MM.1S (cell line): ENCODE results near the gene TBX5.

Experiments used
- DNase-seq: peaks from one replicate; pipeline ENCODE4 v3.0.0-alpha.2; 2015
- H2AFZ ChIP-seq: fragments of 300-600 bp; sonication (generic); 2 replicates; pipeline ENCODE4 v1.6.0; 2016; ENCODE audit warnings: antibody characterized with exemption, low read length
- H3F3A ChIP-seq: fragments of 300-600 bp; sonication (generic); 2 replicates; pipeline ENCODE4 v1.6.1; 2016; ENCODE audit warnings: mild to moderate bottlenecking, antibody characterized with exemption, low read length, moderate library complexity, mixed read lengths; ENCODE audit not compliant: insufficient read depth
- H3K27ac ChIP-seq: fragments of 300-600 bp; sonication (generic); 2 replicates; pipeline ENCODE4 v1.5.1; 2016; ENCODE audit warnings: mild to moderate bottlenecking, low read length
- H3K27me3 ChIP-seq: fragments of 300-600 bp; sonication (generic); replicated peaks from 2 replicates; pipeline ENCODE4 v1.6.0; 2016; ENCODE audit warnings: low read length; ENCODE audit not compliant: insufficient read depth
- H3K36me3 ChIP-seq: fragments of 300-600 bp; sonication (generic); replicated peaks from 2 replicates; pipeline ENCODE4 v1.6.1; 2016; ENCODE audit warnings: mild to moderate bottlenecking, low read length, mixed read lengths; ENCODE audit not compliant: insufficient read depth
- H3K4me1 ChIP-seq: fragments of 300-600 bp; sonication (generic); 2 replicates; pipeline ENCODE4 v1.6.1; 2016; ENCODE audit warnings: low read length, mixed read lengths
- H3K4me2 ChIP-seq: fragments of 300-600 bp; sonication (generic); 2 replicates; pipeline ENCODE4 v1.6.0; 2016; ENCODE audit warnings: low read depth, low read length
- H3K4me3 ChIP-seq: fragments of 300-600 bp; sonication (generic); 2 replicates; pipeline ENCODE4 v1.5.1; 2016; ENCODE audit warnings: low read length, mixed read lengths
- H3K79me2 ChIP-seq: fragments of 300-600 bp; sonication (generic); 2 replicates; pipeline ENCODE4 v1.6.1; 2016; ENCODE audit warnings: mixed run types, low read length, mixed read lengths
- H3K9ac ChIP-seq: fragments of 300-600 bp; sonication (generic); 2 replicates; pipeline ENCODE4 v1.6.1; 2016; ENCODE audit warnings: low read length, mixed read lengths
- H3K9me2 ChIP-seq: fragments of 300-600 bp; sonication (generic); replicated peaks from 2 replicates; pipeline ENCODE4 v1.6.1; 2016; ENCODE audit warnings: mild to moderate bottlenecking, low read length, mixed read lengths; ENCODE audit not compliant: insufficient read depth
- H3K9me3 ChIP-seq: fragments of 300-600 bp; sonication (generic); replicated peaks from 2 replicates; pipeline ENCODE4 v1.6.1; 2016; ENCODE audit warnings: mild to moderate bottlenecking, low read length, mixed read lengths; ENCODE audit not compliant: insufficient read depth
- H4K20me1 ChIP-seq: fragments of 300-600 bp; sonication (generic); 2 replicates; pipeline ENCODE4 v1.6.1; 2016; ENCODE audit warnings: mild to moderate bottlenecking, low read length, moderate library complexity, mixed read lengths; ENCODE audit not compliant: insufficient read depth
- EZH2 ChIP-seq: fragments of 300-600 bp; sonication (generic); optimal IDR thresholded peaks from 2 replicates; pipeline ENCODE3; 2017; ENCODE audit warnings: low read depth, mild to moderate bottlenecking, antibody characterized with exemption, low read length, mixed read lengths
- EZH2phosphoT487 ChIP-seq: fragments of 300-600 bp; sonication (generic); IDR thresholded peaks from 2 replicates; pipeline ENCODE4 v1.6.1; 2018; ENCODE audit warnings: antibody characterized with exemption, low read length
- TF ChIP-seq, protein P1 (sequence below): fragments of 300-600 bp; sonication (generic); IDR thresholded peaks from 2 replicates; pipeline ENCODE4 v1.5.1; 2016; ENCODE audit warnings: antibody characterized with exemption, low read length, mixed read lengths

The TBX5 gene

DNA sequence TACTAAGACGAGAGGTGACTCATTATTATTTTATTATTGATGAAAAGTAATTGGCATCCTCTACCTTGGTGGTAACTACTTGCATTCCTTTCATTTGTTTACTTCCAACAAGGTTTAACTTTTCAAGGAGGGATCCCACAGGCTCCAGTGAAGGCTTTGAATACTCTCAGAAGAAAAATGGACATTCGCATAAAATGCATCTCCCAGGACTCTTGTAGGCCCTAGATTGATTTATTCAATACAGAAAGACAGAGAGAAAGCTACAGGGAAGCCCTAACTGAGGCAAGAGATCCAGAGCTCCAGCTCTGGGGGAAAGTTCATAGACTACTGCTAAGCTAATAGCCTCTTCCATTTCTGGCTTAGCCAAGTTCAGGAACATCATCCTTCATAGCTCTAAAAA lies 87.0 kb downstream of the TBX5 start:
- Histone ChIP-seq H2AFZ (no peak overlapping the region), H3K79me2 (no peaks in the 10 kb centered on the region), H3K36me3 (no peaks in the 10 kb centered on the region), H3K4me3 (no peak overlapping the region), H3K27me3 (no peaks in the 10 kb centered on the region), H3K4me1 (no peaks in the 10 kb centered on the region), H3K9ac (no peak overlapping the region), H3K27ac (no peak overlapping the region), H3F3A (no peaks in the 10 kb centered on the region), H3K9me2 (no peaks in the 10 kb centered on the region), H3K9me3 (no peaks in the 10 kb centered on the region), H3K4me2 (no peak overlapping the region), H4K20me1 (no peaks in the 10 kb centered on the region)
- TF ChIP-seq, protein P1, sequence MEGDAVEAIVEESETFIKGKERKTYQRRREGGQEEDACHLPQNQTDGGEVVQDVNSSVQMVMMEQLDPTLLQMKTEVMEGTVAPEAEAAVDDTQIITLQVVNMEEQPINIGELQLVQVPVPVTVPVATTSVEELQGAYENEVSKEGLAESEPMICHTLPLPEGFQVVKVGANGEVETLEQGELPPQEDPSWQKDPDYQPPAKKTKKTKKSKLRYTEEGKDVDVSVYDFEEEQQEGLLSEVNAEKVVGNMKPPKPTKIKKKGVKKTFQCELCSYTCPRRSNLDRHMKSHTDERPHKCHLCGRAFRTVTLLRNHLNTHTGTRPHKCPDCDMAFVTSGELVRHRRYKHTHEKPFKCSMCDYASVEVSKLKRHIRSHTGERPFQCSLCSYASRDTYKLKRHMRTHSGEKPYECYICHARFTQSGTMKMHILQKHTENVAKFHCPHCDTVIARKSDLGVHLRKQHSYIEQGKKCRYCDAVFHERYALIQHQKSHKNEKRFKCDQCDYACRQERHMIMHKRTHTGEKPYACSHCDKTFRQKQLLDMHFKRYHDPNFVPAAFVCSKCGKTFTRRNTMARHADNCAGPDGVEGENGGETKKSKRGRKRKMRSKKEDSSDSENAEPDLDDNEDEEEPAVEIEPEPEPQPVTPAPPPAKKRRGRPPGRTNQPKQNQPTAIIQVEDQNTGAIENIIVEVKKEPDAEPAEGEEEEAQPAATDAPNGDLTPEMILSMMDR: no peak
- TF ChIP-seq EZH2phosphoT487 (no peak), EZH2 (no peak)
- DNase-seq: no peak

DNA sequence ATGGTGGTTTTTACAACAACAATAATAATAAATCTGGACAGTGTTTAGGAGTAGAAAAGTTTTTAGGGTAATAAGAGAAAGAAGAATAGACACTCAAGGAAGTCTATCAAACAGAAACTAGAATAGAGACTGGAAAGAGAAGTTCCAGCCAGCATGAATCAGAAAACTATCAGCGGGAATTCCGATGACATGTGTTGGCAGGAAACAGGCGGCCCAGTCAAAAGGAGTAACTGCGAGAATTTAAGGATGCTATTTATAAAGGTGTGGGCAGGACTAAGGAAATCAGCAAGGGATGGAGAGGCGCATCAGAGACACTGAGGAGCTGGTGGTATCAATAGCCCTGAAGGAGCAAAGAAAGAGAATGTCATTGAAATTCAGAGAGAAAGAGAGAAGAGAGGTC lies 89.9 kb downstream of the TBX5 start:
- Histone ChIP-seq H3K36me3 (no peaks in the 10 kb centered on the region), H3K79me2 (no peaks in the 10 kb centered on the region), H4K20me1 (no peaks in the 10 kb centered on the region), H3K4me3 (no peak overlapping the region), H3K4me1 (no peaks in the 10 kb centered on the region), H3K9me3 (no peaks in the 10 kb centered on the region), H2AFZ (no peak overlapping the region), H3K27ac (no peak overlapping the region), H3K4me2 (no peak overlapping the region), H3K27me3 (no peaks in the 10 kb centered on the region), H3K9ac (no peak overlapping the region), H3K9me2 (no peaks in the 10 kb centered on the region), H3F3A (no peaks in the 10 kb centered on the region)
- no peak for TF ChIP-seq EZH2phosphoT487
- no peak for TF ChIP-seq EZH2
- TF ChIP-seq, protein P1: no peak
- no peak for DNase-seq

DNA sequence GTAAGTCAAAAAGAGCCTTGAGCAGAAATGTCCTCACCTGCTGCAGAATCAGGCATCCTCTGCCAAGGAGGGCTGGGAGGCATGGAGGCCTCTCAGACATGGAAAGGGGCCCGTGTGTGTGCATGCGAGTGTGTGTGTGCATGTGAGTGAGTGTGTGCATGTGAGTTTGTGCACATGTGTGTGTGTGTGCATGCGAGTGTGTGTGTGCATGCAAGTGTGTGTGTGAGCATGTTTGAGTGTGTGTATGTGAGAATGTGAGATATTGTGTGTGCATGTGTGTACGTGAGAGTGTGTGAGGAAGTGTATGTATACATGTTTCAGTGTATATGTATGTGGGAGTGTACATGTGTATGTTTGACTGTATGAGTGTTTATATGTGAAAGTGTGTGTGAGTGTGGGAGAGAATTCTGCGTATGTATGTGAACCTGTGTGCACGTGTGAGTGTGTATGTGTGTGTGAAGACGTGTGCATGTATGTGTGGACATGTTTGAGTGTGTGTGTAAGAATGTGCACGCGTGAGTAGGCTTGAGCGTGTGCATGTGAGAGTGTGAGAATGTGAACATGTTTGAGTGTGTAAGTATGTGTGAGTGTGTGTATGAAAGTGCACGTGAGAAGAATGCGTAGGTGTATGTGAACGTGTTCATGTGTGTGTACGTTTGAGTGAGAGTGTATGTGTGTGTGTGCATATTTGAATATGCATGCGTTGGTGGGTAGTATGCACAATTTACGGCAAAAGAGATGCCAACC lies 90.8 kb downstream of the TBX5 start:
- DNase-seq: no peak
- Histone ChIP-seq H3K79me2 (no peaks in the 10 kb centered on the region), H2AFZ (no peak overlapping the region), H3K27ac (no peak overlapping the region), H3K9ac (no peak overlapping the region), H3K4me1 (no peaks in the 10 kb centered on the region), H3K36me3 (no peaks in the 10 kb centered on the region), H3K4me3 (no peak overlapping the region), H3K4me2 (no peak overlapping the region), H3K27me3 (no peaks in the 10 kb centered on the region), H4K20me1 (no peaks in the 10 kb centered on the region), H3K9me2 (no peaks in the 10 kb centered on the region), H3F3A (no peaks in the 10 kb centered on the region), H3K9me3 (no peaks in the 10 kb centered on the region)
- TF ChIP-seq, protein P1: no peak
- TF ChIP-seq EZH2: no peak
- no peak for TF ChIP-seq EZH2phosphoT487
